K562 treated with DMSO at 1 percent for 4 hours (cell line): ENCODE measurements around the gene TNFSF10. TPM values are rescaled to one million over a fixed set of nuclear protein-coding genes. Genes with fewer than 3 reads are reported as not detected.

ENCODE experiments used
- total RNA-seq: library from RNA; unstranded; fragments of 300-600 nt; gene quantifications from 2 replicates; pipeline ENCODE4 v1.2.3, GENCODE V29; 2022; ENCODE audit not compliant: insufficient read depth

The TNFSF10 gene
- total RNA-seq = 4.0 and 4.8 TPM in 2 replicates

DNA sequence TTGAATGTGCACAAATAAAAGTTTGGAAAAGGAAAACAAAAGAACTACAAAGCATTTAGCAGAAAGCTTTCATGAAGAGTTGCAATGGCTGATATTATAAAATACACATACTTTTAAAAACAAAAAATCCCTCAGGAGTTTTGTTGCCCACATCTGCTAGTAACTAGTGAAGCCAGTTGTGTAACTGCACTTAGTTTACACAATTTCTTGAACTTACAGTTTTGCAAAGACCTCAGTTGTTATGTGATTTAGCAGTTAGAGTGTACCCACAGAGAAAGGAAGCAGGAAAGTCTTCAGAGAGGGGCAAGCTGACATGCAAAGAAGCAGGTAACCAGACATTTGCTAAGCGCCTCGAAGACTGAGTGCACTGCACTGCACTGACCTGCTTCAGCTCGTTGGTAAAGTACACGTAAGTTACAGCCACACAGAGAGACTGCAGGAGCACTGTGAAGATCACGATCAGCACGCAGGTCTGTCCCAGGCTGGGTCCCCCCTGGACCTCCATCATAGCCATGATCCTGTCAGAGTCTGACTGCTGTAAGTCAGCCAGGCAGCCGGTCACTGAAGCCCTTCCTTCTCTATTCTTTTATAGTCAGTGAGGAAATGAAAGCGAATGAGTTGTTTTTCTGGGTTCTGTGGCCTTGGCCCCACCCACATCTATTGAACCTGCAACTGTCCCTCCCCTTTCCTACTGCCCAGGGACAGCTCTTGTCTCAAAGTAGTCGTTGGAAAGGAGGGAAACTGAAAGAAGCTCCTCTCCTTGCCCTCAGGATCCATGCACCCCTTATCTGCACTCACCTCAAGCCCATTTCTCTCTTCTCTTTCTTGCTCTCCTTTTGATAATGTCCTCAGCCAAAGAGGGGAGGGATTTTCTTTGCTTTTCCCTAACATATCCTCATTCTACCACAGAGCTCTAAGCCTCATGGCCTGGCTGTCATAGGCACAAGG is at the start of gene TNFSF10:
TSS of gene TNFSF10 (minus strand) at position 560 of the 948 bp plus-strand sequence. CDS start at position 514, 46 bp downstream.

Other genes starting within 250 kb of the TNFSF10 start
- gene GHSR, start 75.0 kb downstream of the TNFSF10 start, total RNA-seq = not detected in 2 replicates
- gene NCEH1, start 187.6 kb upstream of the TNFSF10 start, total RNA-seq = 4.0 and 5.2 TPM in 2 replicates
- gene ECT2, start 227.3 kb upstream of the TNFSF10 start, total RNA-seq = 15.5 and 21.0 TPM in 2 replicates